ENCODE results near the gene ITGA2.

- TF ChIP-seq CTCF (IDR thresholded peaks at IDR 0.05) (no peak), POLR2A (IDR thresholded peaks at IDR 0.05) (no peak)
Observed at GRCh38 chr5:52995095-52995494, 5.9 kb downstream of the ITGA2 start.
